ENCODE results near the gene CTPS2. TPM values are rescaled to one million over a fixed set of nuclear protein-coding genes. Genes with fewer than 3 reads are reported as not detected.

Gene CTPS2
- total RNA-seq, 1 experiment from 2014 or later = 25.0 TPM

- no peak for ATAC-seq
Measured at GRCh38 chrX:16651391-16652024, 61.0 kb downstream of the CTPS2 start.

DNA sequence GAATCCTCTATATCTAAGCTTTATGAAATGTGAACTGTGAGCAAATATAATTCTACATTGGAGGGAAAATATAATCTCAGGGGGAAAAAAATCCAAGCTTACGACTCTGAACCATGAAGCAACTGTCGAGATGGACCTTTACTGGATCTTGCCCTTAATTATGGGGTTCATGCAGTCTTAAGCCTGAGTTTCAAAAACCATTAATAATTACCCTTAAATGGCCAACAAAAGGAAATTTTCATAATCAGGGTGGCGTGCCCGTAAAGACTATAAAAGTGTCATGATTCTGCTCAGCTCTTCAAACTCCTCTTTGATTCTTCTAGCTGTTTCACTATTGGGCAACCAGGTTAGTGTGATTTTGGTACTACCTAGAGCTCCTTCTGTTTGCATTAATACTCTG, 62.6 kb downstream of the CTPS2 start, which contains the start of gene S100G:
TSS of gene S100G (plus strand) at position 301 of the 400 bp plus-strand sequence. CDS start 849 bp downstream, outside the sequence.
- ATAC-seq = no peak
- Histone ChIP-seq H3K9ac (ENCODE audit: low read length) (no peak within 1 kb of the TSS), H3K4me3 (ENCODE audit: low read length) (no peak within 1 kb of the TSS), H3K27ac (ENCODE audit: low read length) (no peak within 1 kb of the TSS), H3K9me3 (ENCODE audit: low read length) (no peaks in the 10 kb centered on the region), H3K79me2 (ENCODE audit: low read length) (no peaks in the 10 kb centered on the region), H3K4me2 (ENCODE audit: low read length) (no peak within 1 kb of the TSS), H3F3A (ENCODE audit: low read length, unreplicated experiment) (no peaks in the 10 kb centered on the region), H3K27me3 (ENCODE audit: low read length) (no peaks in the 10 kb centered on the region), H3K9me2 (replicated peaks; ENCODE audit: low read length) (no peaks in the 10 kb centered on the region), H3K4me1 (ENCODE audit: insufficient read depth, low read length) (peaks cover 13% of the 10 kb centered on the region; the same call in 1 of the 2 replicates), H3K36me3 (ENCODE audit: low read depth, low read length) (no peaks in the 10 kb centered on the region; the same call in 1 of the 2 replicates), H4K20me1 (ENCODE audit: low read length) (no peaks in the 10 kb centered on the region), H2AFZ (ENCODE audit: low read length) (no peak within 1 kb of the TSS)
- ChIA-PET POLR2A (ENCODE audit: unreplicated experiment) (no interaction called here), CTCF (no interaction called here)
- TF ChIP-seq EZH2 (IDR thresholded peaks at IDR 0.05; ENCODE audit: low read length, unreplicated experiment) (no peak), EZH2phosphoT487 (IDR thresholded peaks at IDR 0.05; ENCODE audit: borderline replicate concordance, low read length) (no peak), CTCF (conservative IDR thresholded peaks at IDR 0.05; ENCODE audit: low read depth, low read length) (no peak)
- no peak for DNase-seq
- BruUV-seq (replicated peaks) = no TSS peak
- intact Hi-C loops (cut with micrococcal nuclease) = no loop called here

More at GRCh38 chrX:16651391-16652024, 61.0 kb downstream of the CTPS2 start:
- H2AFZ ChIP-seq (ENCODE audit: low read length) = no peak overlapping the region
- no peaks in the 10 kb centered on the region for H3F3A ChIP-seq (ENCODE audit: low read length, unreplicated experiment)
- H3K27me3 ChIP-seq (ENCODE audit: low read length) = no peaks in the 10 kb centered on the region
- H3K79me2 ChIP-seq (ENCODE audit: low read length) = no peaks in the 10 kb centered on the region
- no TSS peak for BruUV-seq (replicated peaks)
- H3K9me3 ChIP-seq (ENCODE audit: low read length) = no peaks in the 10 kb centered on the region
- POLR2A ChIA-PET (ENCODE audit: unreplicated experiment) = no interaction called here
- intact Hi-C loops (cut with micrococcal nuclease) = loop anchor here (2.0 kb wide), 1 partner anchor 41 kb away; no protein-coding TSS in a partner anchor
- CTCF ChIA-PET = no interaction called here
- no peak overlapping the region for H3K4me2 ChIP-seq (ENCODE audit: low read length)
- H3K4me1 ChIP-seq (ENCODE audit: insufficient read depth, low read length) = peaks cover 13% of the 10 kb centered on the region; the same call in 1 of the 2 replicates
- DNase-seq = no peak
- H3K4me3 ChIP-seq (ENCODE audit: low read length) = no peak overlapping the region
- H3K27ac ChIP-seq (ENCODE audit: low read length) = no peak overlapping the region
- H3K9ac ChIP-seq (ENCODE audit: low read length) = no peak overlapping the region
- H4K20me1 ChIP-seq (ENCODE audit: low read length) = no peaks in the 10 kb centered on the region
- TF ChIP-seq EZH2 (IDR thresholded peaks at IDR 0.05; ENCODE audit: low read length, unreplicated experiment) = no peak
- no peak for TF ChIP-seq EZH2phosphoT487 (IDR thresholded peaks at IDR 0.05; ENCODE audit: borderline replicate concordance, low read length)
- TF ChIP-seq CTCF (conservative IDR thresholded peaks at IDR 0.05; ENCODE audit: low read depth, low read length) = no peak
- H3K36me3 ChIP-seq (ENCODE audit: low read depth, low read length) = no peaks in the 10 kb centered on the region; the same call in 1 of the 2 replicates
- no peaks in the 10 kb centered on the region for H3K9me2 ChIP-seq (replicated peaks; ENCODE audit: low read length)
